GM21515 (cell line): Measurements from ENCODE around the gene MYL11.
"Not testable (repeated sequence)": the region's sequence is repeated elsewhere in the genome, so short reads cannot be mapped to it uniquely, and the experiment has no call there.

Source experiments
- ATAC-seq: cut with Tn5 transposase; IDR thresholded peaks from one replicate; pipeline ENCODE4 v1.9.1; 2021; ENCODE audit not compliant: unreplicated experiment

MYL11 gene

DNA sequence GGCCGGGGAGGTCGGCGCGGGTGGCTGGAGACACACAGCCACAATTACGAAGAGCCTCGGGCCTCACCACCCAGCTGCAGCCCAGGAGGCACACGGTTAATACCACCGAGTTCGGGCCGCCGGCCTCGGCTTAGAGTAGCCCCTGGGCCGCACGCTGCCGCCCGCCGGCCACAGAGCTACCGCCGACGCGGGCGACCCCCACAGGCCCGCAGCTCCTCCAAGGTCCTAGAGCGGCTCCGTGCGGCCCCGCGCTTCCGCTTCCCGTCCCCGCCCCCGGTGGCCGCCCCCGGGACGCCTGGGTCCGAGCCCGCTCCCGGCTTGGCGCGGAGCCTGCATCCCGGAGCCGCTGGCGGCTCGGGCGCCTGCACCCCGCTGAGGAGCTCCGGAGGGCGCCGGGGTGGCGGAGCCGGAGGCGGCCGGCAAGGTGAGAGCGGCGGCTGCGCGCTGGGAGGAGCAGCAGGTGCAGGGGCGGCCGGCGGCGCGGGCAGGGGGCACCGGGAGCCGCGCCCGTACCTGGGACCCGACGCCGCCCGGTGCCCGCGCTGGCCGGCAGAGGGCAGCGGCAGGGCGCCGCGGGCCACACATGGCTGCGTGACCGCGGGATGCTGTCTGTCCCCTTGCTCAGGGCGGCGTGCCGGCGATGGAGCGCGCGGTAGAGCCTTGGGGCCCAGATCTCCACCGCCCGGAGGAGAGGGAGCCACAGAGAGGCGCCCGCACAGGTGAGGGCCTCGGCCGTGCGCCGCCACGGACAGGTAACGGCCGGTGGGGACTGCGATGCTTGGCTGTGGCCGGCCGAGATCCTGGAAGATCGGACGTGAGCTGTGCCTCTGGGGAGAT, 20.8 kb downstream of the MYL11 start, which contains the start of gene ZNF48:
ZNF48 (plus strand) TSS at position 266 of the 837 bp plus-strand sequence; CDS start at position 641, 375 bp downstream.
- peak; percentile 61 for ATAC-seq

- ATAC-seq, result no peak
Observed at GRCh38 chr16:30395992-30396585, 21.5 kb downstream of the MYL11 start.

DNA sequence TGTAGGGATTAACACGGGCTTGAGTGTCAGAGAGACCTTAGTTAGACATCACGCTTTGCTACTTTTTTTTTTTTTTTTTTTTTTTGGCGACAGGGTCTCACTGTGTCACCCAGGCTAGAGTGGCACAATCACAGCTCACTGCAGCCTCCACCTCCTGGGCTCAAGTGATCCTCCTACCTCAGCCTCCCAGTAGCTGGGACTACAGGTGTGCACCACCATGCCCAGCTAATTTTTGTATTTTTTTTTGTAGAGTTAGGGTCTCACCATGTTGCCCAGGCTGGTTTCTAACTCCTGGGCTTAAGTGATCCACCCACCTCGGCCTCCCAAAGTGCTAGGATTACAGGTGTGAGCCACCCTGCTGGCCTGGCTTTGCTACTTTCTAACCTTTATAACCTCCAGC, 22.0 kb downstream of the MYL11 start:
- not testable (repeated sequence) for ATAC-seq

DNA sequence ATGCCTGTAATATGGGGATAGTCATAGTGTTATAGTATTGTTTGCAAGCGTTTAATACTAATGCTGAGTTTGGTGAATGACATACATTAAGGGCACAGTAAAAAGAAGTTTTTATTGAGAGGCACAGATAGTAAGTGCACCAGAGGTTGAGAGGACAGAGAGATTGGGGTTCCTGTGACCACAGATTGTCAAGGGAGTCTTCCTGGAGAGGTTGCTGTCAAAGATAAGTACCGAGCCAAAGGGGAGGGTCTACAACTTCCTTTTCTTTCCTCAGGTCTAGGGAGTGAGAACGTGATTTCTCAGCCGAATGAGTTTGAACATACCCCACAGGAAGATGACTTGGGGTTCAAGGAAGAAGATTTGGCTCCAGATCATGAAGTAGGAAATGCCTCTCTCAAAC, 22.5 kb downstream of the MYL11 start:
- ATAC-seq, result no peak

DNA sequence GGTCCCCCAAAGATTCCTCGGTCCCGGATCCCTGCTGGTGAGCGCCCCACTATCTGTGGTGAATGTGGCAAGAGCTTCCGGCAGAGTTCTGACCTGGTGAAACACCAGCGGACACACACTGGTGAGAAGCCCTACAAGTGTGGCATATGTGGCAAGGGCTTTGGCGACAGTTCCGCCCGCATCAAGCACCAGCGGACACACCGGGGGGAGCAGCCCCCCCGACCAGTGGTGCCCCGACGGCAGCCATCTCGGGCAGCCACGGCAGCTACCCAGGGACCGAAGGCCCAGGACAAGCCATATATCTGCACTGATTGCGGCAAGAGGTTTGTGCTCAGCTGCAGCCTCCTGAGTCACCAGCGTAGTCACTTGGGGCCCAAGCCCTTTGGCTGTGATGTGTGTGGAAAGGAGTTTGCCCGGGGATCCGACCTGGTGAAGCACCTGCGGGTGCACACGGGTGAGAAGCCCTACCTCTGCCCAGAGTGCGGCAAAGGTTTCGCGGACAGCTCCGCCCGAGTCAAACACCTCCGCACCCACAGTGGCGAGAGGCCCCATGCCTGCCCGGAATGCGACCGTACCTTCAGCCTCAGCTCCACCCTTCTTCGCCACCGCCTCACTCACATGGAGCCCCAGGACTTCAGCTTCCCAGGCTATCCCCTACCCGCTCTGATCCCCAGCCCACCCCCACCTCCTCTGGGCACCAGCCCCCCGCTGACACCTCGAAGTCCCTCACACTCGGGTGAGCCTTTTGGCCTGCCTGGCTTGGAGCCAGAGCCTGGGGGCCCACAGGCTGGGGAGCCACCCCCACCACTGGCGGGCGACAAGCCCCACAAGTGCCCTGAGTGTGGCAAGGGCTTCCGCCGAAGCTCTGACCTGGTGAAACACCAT, 23.4 kb downstream of the MYL11 start:
- no peak for ATAC-seq

DNA sequence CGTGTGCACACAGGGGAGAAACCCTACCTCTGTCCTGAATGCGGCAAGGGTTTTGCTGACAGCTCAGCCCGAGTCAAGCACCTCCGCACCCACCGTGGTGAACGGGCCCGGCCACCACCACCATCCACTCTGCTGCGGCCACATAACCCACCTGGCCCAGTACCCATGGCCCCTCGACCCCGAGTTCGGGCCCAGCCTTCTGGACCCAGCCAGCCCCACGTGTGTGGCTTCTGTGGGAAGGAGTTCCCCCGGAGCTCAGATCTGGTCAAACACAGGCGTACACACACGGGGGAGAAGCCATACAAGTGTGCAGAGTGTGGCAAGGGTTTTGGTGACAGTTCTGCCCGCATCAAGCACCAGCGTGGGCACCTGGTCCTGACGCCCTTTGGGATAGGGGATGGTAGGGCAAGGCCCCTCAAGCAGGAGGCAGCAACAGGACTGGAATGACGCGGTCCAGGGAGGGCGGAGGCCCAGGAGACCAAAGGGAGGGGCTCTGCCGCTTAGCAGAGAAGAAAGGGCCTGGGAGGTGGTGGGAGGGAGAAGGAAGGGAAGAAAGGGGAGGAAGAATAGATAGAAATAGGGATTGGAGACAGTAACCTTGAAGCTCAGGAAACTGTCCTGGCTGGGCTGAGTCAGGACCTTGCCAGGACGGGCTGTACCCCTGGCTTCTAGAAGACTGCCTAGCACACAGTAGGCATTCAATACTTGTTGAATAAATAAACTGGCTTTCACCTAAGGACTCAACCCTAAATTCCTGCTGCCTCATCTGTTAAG, 24.2 kb downstream of the MYL11 start:
- no peak for ATAC-seq

- ATAC-seq, result no peak
Observed at GRCh38 chr16:30399435-30400186, 25.0 kb downstream of the MYL11 start.

DNA sequence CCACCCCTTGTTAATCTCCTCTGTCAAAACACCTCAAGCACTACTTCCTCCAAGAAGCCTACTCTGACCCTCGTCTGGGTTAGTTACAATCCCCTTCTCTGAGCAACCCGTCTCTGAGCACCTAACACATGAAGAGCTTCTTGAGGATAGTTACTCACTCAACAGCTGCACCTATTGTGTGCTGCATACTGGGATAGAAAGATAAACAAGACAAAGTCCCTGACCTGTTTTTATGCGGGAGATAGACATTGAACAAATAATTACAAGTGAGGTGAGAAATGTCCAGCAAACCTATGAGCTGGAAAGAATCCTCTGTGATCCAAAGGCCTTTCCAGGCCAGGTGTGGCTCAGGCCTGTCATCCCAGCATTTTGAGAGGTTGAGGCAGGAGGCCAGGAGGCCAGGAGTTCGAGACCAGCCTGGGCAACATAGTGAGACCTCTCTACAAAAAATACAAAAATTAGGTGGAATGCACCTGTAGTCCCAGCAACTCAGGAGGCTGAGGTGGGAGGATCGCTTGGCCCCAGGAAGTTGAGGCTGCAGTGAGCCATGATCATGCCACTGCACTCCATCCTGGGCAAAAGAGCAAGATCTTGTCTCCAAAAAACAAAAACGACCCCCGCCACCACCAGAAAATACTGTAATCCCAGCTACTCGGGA, 27.3 kb downstream of the MYL11 start:
- no peak for ATAC-seq

DNA sequence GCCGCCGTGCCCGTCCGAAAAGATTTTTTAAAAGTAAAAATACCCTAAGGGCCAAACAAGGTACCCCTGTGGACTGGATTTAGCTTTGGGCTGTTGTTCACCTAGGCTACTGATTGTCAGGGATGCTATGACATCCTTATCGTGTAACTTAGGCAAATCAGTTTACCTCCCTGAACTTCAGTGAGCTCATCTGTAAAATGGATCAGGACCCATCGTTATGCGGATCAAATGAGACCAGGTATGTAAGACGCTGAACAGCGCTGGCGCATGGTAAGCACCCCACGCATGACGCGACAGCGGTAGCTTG, 32.1 kb downstream of the MYL11 start:
- peak; percentile 23 for ATAC-seq

DNA sequence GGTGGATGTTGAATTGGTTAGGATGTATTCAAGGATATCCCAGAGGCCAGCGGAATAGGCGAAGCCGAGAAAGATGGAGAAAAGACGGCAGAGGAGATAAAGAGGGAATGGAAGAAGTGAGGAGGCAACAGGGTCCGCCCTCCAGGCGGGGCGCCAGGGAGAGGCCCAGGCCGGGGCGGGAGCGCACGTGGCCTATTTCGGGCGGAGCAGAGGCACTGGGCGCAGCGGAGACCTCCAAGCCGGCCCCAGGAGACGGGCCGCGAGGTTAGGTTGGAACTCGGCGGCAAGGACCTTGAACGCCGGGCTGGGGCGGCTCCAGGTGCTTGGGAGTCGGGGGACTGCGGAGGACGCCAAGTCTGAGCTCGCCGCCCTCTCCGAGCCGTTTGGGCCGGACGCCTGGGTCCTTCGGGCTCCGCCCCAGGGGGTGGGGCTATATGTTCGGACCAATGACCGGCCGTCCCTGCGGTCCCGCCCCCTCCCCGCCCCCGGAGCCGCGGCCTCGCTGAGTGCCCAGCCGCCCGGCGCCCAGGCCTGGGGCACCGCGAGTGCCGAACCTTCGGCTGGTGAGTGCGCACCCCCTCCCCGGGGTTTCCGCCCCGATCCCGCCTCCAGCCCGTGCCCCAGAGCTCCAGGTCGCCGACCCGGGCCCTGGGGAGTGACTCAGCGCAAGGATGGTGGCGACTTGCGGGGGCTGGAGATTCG, 32.7 kb downstream of the MYL11 start, which contains the start of gene ZNF771:
ZNF771 (plus strand) TSS at position 505 of the 702 bp plus-strand sequence. CDS start 448 bp downstream, outside the sequence.
- peak; percentile 68 for ATAC-seq

DNA sequence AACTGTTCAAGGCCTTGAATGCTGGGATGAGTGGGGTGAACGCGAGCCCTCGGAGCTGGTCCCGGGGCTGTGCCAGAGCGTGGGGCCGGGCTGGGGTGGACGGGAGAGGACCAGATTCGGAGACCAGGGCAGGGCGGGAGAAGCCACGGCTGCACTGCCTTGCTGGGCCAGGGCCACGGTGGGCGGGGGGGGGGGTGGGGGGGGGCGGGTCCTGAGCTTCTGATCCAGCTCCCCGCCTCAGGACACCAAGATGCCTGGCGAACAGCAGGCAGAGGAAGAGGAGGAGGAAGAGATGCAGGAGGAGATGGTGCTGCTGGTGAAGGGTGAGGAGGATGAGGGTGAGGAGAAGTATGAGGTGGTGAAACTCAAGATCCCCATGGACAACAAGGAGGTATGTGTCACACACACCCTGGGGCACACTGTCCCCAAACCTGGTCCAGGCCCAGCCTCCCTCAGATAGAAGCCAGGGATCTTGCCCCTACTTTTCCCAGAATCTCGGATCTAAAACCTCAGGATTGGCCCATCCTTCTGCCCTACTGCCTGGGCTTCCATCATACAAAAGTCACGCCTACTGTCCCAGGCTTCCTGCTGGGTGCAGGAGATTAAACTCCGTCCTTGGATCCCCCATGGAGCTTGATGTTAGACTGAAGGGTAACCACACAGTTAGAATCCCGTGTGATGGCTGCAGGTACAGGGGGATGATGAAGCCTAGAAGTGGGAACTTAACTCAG, 33.4 kb downstream of the MYL11 start:
- ATAC-seq, result no peak

- no peak for ATAC-seq
Observed at GRCh38 chr16:30409125-30410060, 34.8 kb downstream of the MYL11 start.

DNA sequence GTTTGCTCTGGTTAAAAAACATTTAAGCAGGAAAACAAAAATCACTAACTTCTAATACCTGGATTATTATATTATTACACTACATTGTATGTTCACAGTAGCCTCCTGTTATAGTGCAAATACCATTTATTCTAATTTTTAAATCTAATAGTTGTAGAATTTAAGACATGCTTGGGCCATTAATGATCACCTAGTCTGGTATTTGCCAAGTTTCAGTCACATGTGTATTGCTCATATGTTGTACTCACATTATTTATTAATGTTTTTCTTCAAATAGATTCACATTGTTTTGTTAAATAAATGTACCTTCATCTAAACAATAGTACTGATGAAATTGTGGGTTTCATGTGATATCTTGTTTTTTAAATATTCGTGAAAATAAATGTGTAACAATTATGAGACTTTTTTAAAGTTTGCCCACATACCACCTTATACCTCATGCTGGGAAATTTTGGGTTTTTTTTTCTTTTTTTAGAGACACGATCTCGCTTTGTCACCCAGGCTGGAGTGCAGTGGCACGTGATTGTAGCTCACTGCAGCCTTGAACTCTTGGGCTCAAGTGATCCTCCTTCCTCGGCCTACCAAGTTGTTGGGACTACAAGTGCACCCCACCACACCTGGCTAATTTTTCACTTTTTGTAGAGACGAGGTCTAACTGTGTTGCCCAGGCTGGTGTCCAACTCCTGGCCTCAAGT, 38.7 kb downstream of the MYL11 start:
- no peak for ATAC-seq

GRCh38 chr16:30414159-30414558, 39.6 kb downstream of the MYL11 start:
- ATAC-seq, result no peak

- no peak for ATAC-seq
Observed at GRCh38 chr16:30416047-30416603, 41.5 kb downstream of the MYL11 start.
